GM18909 (cell line): ENCODE data around the gene CHST11.
A peak's percentile ranks its signal among the peaks of the same experiment; 100 is the strongest.
"Not testable (repeated sequence)": the region's sequence is repeated elsewhere in the genome, so short reads cannot be mapped to it uniquely, and the experiment has no call there.

Source experiments
- ATAC-seq: cut with Tn5 transposase; IDR thresholded peaks from one replicate; pipeline ENCODE4 v1.9.1; 2021; ENCODE audit warnings: mild to moderate bottlenecking; ENCODE audit not compliant: unreplicated experiment, poor library complexity

CHST11 gene

DNA sequence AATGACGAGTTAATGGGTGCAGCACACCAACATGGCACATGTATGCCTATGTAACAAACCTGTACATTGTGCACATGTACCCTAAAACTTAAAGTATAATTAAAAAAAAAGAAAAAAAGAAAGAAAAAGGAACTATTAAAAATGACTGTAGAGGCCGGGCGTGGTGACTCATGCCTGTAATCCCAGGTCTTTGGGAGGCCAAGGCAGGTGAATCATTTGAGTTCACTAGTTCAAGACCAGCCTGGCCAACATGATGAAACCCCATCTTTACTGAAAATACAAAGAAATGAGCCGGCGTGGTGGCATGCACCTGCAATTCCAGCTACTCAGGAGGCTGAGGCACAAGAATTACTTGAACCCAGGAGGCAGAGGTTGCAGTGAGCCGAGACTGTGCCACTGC is 118.0 kb downstream of the CHST11 start:
- ATAC-seq: not testable (repeated sequence)

DNA sequence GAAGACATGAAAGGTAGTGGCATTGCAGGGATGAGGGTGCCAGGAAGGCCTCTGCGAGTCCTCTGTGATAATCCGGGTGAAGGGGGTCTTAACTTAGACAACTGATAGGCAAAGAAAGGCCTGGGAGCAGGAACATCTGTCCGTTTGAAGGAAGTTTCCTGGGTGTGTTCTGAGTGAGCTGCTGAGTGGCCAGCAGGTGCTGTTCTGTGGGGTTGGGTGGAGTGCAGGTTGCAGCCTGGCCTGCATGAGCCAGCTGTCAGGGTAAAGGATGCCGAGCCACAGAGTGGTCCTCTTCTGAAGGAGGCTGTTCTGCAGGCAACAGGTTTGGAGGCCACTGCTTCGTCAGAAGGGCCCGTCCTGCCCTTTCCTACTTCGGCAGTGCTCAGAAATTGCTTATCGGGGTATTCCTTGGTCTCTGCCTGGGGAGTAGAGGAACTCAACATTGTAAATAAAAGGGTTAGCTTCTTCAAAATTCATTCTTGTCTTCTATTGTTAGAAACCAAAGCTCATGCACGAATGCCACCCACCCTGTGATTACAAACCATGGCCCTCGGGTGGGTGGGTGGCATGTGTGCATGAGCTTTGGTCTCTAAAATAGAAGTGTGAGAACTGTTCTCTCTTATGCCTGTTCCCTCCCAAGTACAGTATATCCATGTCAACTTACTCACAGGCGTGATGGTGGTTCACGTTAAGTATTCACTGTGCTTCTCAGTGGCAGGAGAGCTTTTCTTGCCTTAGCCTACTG is 118.9 kb downstream of the CHST11 start:
- no peak for ATAC-seq

DNA sequence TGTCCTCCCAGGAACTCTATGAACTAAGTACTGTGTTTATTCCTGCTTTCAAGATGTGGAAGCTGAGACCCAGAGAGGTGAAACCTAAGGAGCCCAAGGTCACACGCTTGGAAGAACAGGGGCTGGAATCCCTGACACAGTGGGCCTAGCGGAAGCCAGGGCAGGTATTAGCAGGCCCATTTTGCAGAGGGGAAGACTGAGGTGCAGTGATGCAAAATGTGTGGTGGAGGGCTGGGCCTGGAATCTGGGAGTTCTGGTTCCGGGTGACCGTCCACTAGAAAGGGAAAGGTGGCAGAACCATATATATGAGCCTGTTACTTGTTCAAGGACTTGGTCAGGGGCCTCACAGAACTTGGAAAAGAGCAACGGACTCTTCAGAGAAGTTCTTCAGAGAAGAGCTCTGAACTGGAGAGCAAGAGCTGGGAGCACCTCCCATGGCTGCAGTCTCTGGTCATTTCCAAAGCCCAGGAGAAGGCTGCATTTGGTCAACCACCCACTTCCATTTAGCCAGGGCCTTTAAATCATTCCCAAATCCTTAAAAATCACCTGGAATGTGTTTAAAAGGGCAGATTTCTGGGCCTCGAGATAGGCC is 119.5 kb downstream of the CHST11 start:
- no peak for ATAC-seq

DNA sequence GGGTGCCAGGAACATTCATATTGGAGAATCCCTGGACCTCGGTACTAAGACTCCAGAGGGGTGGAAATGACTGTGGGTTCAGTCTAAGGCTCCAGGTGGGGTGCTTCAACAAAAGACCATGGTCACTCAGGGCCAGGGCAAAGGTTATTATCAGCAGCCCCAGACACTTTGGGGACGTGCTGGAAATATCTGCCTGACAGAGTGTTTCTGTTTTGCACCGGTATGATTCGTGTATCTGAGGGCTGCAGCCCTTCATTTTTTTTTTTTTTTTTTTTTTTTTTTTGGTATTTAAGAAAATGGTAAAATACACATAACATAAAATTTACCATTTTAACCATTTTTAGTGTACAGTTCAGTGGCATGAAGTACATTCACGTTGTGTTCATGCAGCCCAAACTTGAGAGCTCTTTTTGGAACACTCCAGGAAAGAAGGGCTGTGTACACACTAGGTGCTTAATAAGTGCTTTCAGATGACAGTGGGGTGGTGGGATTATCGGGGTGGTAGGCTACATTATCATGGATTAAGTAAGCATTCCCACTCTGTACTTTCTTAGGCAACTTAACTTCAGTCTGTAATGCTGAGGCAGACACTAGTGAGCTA is 120.3 kb downstream of the CHST11 start:
- no peak for ATAC-seq

DNA sequence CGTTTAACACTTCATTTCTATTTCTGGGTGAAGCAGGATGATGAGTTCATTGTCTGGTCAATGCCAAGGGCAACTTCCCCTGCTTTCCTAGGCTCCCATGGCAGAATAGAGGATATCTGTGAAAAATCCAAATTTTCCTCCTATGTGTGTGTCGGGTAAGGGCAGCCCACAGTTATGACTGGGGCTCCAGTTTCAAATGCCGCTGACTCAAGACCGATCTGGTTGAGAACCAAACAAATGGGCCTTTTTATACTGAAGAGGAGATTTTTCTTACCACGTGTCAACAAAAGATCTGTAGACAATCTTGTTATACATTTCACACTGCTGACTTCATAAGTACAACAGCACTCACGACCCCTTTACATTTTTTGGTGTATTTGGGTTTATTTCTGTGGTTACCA is 120.8 kb downstream of the CHST11 start:
- ATAC-seq: no peak

DNA sequence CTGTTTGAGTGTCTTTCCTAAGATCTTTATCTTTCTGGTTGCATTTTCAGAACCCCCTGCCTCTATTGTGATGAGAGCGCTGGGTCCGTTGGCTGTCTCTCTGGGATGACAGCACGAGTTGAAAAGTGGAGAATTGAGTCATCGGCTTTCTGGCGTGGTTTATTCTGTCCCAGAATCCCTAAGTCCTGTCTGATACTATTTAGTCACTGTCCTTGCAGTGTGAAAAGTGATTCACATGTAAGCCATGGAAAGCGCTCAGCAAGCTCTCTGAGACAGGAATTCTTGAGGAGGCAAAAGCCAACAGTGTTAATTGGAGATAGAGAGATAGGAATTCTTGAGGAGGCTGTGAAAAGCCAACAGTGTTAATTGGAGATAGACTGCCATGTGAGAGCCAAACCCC is 121.7 kb downstream of the CHST11 start:
- ATAC-seq: no peak

DNA sequence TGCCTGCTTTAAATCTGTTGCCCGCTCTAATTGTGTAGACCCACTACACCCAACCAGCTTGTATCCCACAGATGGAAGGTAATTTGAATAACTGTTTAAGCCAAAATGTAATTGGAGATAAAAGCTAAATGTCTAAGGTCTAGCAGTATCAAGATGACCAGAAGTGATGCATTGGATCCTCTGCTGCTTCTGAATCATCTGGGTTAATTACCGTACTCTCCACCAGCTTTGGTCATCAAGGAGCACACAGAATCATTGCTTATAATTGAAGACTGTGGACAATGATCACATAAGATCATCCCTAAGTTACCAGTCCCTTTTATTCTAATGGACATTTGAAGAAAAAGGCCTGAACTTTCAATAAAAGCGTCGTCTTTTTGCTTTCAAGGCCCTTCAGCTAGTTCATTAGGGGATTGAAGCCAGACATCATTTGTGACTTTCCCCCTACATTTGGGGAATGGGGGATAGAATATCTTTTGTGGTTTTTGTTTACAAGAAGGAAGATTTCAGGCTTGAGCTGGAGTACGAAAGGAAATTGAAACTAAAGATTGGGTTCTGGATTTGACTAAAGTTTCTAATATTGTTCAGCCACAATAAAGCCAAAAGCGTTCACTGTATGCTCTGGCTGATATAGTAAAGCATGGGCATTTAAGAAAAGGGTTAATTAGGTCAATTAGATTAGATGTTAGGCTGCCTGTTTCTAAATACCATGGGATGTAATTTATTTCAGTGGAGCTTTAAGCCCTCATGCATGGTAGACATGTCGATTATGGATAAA is 123.2 kb downstream of the CHST11 start:
- peak; percentile 36 for ATAC-seq

DNA sequence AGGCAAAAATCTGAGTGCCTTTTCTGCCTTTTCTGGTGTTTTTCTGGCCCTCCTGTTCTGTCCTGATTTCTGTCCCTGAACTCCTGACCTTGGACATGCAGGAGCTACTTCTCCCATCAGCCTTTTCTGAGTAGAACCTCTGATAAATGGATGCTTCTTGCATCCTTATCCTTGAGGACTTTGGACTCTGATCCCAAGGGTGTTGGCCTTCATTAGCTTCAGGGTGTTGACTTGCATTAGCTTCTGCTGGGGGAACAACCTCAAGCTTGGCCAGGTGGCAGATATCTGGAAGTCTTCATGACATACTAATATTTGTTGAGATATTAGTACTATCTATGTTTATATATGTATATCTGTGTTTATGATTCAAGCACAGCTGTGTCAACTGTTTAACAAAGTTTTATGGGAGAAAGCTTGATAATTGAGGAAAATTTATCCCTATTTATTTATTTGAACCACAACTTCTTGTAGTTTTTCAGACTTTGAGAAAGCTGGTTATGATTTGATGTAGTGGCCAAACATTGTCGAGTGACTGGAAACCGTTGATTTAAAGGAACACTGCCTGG is 124.3 kb downstream of the CHST11 start:
- ATAC-seq: no peak

DNA sequence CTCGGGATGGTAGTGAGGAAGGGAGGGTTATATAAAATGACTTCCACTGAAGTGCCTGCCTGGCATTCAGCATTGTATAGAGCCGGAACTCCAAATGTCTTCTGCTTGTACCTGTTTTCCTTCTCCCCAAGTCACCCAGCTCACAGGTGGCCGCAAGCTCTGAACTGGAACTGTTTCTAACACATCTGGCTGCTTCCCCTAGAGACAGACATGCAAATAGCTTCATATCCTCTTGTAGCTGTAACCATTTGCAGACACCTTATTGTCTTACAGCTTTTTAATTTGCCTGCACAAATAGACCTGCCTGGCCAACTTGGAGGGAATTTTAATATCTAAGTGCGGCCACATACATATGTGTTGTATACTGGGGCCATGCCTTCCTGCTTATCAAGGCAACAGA is 126.0 kb downstream of the CHST11 start:
- ATAC-seq: peak; percentile 84

DNA sequence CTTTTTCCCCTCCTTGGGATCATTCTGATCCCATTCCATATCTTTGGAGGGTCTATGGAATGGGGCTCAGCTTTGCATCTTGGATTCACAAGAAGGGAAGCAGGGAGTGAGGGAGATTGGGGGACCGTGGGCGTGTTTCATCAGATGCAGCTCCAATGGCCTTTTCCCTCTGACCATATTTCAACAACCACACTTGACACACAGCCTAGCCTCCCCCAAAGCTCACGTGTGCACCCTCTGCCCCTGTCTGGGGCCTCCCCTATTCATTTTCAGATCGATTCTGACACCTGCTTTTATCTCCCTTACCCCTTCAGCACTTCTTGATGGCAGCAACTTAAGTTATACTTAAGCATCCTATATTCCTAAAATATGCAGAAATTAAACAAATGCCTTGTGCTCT is 126.6 kb downstream of the CHST11 start:
- ATAC-seq: no peak

DNA sequence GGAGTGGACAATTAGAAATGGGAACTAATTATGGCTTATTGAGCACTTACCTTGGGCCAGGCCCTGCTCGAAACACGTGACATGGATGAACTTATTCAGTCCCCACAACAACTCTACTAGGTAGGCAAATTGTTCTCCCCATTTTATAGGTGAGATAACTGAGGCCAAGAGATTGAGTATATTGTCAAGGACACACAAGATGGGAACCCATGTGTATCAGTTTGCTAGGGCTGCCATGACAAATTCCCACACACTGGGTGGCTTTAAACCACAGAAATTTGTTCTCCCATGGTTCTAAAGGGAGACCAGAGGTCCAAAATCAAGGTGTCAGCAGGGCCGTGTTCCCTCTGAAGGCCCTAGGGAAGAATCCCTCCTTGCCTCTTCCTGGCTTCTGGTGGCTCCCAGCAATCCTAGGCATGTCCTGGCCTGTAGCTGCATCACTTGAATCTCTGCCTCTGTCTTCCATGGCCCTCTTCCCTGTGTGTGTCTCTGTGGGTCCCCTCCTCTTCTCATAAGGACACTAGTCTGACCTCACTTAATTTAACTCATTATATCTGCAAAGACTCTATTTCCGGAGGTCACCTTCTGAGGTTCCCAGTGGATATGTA is 128.8 kb downstream of the CHST11 start:
- ATAC-seq: no peak

DNA sequence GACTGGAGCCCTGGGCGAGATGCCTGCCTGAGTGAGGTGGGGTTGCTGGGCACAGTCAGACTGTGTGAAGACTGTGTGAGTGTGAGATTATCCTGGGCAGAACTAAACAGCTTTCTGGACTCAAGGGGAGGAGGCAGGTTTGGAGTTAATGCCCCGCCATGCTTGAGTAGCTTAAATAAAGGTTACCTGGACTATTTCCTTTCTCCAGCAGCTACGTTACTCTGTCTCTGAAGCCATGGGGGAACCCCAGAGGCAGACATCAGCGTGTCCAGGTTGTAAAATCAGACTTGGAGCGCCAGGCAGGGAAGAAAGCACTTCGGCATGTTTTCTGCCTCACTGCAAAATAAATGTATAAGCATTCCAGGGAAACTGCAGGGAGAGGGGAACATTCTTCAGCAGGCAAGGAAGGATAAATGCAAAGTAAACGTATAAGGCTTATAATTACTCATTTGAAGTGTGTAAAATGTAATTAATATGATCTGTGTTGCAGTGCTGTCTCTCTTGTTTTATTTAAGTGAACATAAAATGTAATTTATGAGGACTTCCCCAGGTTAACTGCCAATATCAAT is 129.7 kb downstream of the CHST11 start:
- no peak for ATAC-seq

DNA sequence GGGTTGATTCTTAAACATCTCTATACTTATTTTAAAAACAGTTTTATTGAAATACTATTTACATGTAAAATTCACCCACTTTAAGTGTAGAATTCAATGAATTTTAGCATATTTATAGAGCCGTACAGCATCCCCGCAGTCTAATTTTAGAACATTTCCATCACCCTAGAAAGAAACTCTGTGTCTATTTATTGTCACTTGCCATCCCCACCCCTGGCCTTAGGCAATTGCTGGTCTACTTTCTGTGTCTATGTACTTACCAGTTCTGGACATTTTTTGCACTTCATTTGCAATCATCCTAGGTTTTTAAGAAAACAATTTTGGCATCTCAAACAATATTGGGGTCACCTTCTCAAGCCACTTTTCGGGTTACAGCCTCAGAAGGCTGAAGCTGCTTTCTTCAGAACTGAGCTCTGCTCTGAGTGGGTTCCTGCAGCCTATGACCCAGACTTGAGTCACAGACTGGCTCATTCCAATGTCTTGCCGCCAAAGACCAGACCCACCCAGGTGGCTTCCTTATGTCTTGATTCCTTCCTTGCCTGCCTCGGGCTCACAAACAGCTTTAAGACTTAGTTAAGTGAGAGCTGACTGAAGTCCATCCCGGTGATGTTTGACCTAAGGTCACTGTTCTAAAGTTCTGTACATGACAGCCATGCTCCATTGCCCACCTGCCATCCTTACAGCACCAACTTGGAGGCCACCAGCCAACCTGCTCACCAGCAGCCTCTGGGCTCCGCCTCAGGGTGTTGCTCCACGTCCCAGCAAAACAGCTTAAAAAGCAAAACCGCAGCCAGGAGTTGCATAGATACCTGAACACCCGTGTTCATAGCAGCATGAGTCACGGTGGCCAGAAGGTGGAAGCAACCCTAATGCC is 131.5 kb downstream of the CHST11 start:
- no peak for ATAC-seq

DNA sequence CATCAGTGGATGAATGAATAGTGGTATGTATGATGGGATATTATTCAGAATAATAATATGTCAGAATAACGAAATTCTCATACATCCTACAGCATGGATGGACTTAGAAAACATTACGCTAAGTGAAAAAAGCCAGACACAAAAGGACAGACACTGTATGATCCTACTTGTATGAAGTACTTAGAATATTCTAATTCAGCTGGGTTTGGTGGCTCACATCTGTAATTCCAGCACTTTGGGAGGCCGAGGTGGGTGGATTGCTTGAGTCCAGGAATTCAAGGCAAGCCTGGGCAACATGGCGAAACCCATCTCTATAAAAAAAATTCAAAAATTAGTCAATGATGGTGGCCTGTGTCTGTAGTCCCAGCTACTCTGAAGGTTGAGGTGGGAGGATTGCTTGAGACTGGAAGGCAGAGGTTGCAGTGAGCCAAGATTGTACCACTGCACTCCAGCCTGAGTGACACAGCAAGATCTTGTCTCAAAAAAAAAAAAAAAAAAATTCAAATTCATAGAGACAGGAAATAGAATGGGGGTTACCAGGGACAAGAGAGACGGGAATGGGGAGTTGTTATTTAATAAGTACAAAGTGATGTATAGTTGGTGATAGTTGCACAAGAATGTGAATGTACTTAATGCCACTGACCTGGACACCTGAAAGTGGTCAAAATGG is 132.3 kb downstream of the CHST11 start:
- ATAC-seq: no peak

DNA sequence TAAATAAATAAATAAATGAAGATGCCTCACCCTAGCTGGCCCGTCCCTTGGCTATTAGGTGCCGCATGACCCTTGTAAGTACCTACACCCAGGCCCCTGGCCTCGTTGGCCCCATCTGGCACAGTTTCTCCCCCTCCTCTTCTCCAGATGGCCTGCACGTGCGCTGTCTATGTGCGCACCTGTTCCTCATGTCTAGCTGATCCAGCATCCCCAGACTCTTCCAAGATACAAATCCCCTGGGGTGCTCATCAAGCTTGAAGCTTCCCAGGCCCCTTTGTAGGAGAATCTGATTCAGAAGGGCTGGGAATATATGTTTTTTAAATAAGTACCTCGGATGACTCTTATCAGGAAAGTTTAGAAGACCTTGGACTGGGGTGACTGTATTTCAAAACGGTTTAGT is 133.3 kb downstream of the CHST11 start:
- ATAC-seq: no peak

DNA sequence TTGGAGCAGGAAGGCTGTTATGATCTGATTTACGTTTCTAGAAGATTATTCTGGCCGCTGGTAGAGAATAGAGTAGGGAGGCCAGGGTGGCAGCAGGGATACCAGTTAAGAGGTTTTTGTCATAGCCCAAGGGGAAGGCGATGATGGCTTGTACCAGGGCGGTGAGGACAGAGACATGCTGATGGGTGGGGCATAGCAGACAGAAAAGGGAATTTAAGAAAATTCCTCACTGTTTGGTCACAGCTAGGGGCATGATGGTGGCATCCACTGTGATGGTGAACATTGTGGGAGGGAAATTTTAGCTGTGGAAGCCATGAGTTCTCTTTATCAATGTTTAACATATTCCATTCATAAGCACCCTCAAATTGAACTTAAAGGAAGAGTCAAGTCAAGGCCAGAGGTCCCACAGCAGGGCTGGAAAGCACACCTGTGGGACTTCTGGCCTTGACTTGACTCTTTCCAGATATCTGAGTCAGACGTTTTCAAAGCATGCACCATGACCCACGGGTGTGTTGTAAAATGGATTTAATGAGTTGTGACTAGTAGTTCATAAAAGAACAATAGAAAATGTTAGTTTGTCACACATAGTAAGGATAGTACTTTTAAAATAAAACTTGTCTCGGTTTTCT is 134.6 kb downstream of the CHST11 start:
- no peak for ATAC-seq

DNA sequence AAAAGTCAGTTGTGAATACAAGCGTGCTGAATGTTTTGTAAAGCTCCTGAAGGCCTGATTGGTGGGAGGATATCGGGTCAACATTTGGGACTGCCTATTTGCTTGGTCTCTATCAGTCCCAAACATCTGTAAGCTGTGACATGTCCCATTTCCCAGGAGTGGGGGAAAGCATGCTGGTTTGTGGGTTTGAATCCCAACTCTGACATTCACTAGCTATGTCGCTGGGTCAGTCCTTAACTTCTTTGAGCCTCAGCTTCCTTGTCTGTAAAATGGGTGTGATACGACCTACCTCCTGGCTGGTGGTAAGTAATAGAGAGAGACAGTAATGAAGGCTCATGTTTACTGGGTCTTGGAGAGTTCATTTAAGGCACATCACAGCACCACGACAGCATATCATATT is 136.7 kb downstream of the CHST11 start:
- ATAC-seq: no peak

DNA sequence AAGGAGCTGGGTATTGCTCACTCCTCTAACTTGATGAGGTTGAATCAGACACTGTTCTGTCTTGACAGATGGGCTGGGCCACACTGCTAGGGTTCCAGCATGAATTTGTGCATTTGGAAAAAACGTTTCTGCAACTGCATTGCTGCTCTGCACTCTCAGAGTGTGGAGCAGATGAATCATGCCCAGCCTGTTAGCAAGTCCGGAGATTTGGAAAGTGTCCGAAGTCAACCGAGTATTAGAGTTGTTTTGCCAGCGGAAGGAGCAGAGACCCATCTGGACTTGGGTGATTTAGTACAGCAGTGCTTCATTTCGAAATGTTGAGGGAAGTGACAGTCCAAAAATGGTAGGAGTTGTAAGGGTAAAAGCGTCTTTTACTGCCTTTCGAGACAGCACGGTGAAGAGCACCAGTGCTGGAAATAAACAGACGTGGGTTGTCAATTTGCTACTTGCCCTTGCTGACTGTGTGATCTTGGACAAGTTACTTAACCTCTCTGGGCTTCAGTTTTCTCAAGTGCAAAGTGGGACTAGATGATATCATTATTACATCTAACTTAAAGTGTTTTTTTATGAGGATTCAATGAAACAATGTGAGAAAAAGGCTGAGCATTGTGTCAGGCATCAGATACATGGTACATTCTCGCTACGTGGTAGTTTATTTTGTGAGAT is 139.5 kb downstream of the CHST11 start:
- no peak for ATAC-seq
